Ishikawa (cell line): Measurements from ENCODE around the gene ANO6.

Experiments used
- CEBPB ChIP-seq: IDR thresholded peaks from 2 replicates; pipeline ENCODE4 v1.6.1; 2012
- CREB1 ChIP-seq: IDR thresholded peaks from 2 replicates; pipeline ENCODE4 v1.6.1; 2012; ENCODE audit warnings: low read depth
- EGR1 ChIP-seq: IDR thresholded peaks from 2 replicates; pipeline ENCODE4 v1.6.1; 2012
- EP300 ChIP-seq: IDR thresholded peaks from 2 replicates; pipeline ENCODE4 v1.6.1; 2012; ENCODE audit warnings: borderline replicate concordance
- FOXM1 ChIP-seq: IDR thresholded peaks from 2 replicates; pipeline ENCODE4 v1.6.1; 2012; ENCODE audit warnings: low read depth, borderline replicate concordance
- MAX ChIP-seq: IDR thresholded peaks from 2 replicates; pipeline ENCODE4 v1.6.1; 2012
- NFIC ChIP-seq: IDR thresholded peaks from 2 replicates; pipeline ENCODE4 v1.6.1; 2012
- RAD21 ChIP-seq: IDR thresholded peaks from 2 replicates; pipeline ENCODE4 v1.6.1; 2012; ENCODE audit warnings: low read depth
- TAF1 ChIP-seq: IDR thresholded peaks from 2 replicates; pipeline ENCODE4 v1.6.1; 2012; ENCODE audit warnings: low read depth, mild to moderate bottlenecking
- TCF12 ChIP-seq: IDR thresholded peaks from 2 replicates; pipeline ENCODE4 v1.6.1; 2012; ENCODE audit warnings: low read depth
- TEAD4 ChIP-seq: IDR thresholded peaks from 2 replicates; pipeline ENCODE4 v1.6.1; 2012
- USF1 ChIP-seq: IDR thresholded peaks from 2 replicates; pipeline ENCODE4 v1.6.1; 2012
- YY1 ChIP-seq: IDR thresholded peaks from 2 replicates; pipeline ENCODE4 v1.6.1; 2012; ENCODE audit warnings: low read depth
- ZBTB7A ChIP-seq: IDR thresholded peaks from 2 replicates; pipeline ENCODE4 v1.6.1; 2012; ENCODE audit warnings: low read depth
- TF ChIP-seq, protein P1 (sequence below): IDR thresholded peaks from 2 replicates; pipeline ENCODE4 v1.6.1; 2012; ENCODE audit warnings: low read depth, mild to moderate bottlenecking

ANO6 gene

GRCh38 chr12:45354399-45354798 is 138.5 kb downstream of the ANO6 start:
- TF ChIP-seq EGR1 = no peak
- no peak for TF ChIP-seq TEAD4
- no peak for TF ChIP-seq MAX
- TF ChIP-seq USF1 = no peak
- no peak for TF ChIP-seq RAD21
- no peak for TF ChIP-seq ZBTB7A
- TF ChIP-seq EP300 = no peak
- TF ChIP-seq CREB1 = no peak
- TF ChIP-seq FOXM1 = no peak
- no peak for TF ChIP-seq CEBPB
- no peak for TF ChIP-seq TCF12
- no peak for TF ChIP-seq NFIC
- TF ChIP-seq TAF1 = no peak
- TF ChIP-seq, protein P1, sequence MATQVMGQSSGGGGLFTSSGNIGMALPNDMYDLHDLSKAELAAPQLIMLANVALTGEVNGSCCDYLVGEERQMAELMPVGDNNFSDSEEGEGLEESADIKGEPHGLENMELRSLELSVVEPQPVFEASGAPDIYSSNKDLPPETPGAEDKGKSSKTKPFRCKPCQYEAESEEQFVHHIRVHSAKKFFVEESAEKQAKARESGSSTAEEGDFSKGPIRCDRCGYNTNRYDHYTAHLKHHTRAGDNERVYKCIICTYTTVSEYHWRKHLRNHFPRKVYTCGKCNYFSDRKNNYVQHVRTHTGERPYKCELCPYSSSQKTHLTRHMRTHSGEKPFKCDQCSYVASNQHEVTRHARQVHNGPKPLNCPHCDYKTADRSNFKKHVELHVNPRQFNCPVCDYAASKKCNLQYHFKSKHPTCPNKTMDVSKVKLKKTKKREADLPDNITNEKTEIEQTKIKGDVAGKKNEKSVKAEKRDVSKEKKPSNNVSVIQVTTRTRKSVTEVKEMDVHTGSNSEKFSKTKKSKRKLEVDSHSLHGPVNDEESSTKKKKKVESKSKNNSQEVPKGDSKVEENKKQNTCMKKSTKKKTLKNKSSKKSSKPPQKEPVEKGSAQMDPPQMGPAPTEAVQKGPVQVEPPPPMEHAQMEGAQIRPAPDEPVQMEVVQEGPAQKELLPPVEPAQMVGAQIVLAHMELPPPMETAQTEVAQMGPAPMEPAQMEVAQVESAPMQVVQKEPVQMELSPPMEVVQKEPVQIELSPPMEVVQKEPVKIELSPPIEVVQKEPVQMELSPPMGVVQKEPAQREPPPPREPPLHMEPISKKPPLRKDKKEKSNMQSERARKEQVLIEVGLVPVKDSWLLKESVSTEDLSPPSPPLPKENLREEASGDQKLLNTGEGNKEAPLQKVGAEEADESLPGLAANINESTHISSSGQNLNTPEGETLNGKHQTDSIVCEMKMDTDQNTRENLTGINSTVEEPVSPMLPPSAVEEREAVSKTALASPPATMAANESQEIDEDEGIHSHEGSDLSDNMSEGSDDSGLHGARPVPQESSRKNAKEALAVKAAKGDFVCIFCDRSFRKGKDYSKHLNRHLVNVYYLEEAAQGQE = no peak
- no peak for TF ChIP-seq YY1

GRCh38 chr12:45355730-45356129 is 139.8 kb downstream of the ANO6 start:
- TF ChIP-seq USF1 (no peak), TCF12 (no peak), FOXM1 (no peak), EP300 (no peak), CREB1 (no peak), YY1 (no peak), TEAD4 (no peak), EGR1 (no peak), NFIC (no peak), CEBPB (no peak)

DNA sequence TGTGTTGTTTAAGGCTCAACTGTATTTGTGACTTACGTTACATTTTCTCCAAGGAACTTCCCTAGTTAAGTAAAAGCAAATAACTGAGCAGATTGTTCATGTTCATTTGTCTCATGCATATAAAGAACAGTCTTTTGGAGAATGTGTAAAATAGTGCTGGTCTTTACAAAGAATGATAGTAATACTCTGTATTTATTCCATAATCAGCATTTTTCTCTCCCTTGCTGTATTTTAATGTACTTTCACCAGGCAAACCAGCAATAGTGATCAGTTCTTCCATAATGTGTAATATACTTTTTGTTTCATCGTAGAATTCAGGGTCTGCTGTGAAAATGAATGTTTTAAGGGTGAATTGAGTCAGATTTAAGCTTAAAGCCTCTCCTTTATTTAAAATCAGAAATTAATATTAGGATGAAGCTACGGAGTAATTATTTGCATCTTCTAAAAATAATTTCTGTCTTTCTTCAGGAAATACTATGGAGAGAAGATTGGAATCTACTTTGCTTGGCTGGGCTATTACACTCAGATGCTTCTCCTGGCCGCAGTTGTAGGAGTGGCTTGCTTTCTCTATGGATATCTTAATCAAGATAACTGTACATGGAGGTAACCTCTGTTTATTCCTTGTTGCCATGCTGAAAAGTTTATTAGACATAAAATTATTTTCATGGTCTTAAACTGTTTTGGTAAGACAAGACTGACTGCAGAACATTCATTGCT is 141.1 kb downstream of the ANO6 start:
- no peak for TF ChIP-seq ZBTB7A
- TF ChIP-seq USF1 = no peak
- TF ChIP-seq RAD21 = no peak

DNA sequence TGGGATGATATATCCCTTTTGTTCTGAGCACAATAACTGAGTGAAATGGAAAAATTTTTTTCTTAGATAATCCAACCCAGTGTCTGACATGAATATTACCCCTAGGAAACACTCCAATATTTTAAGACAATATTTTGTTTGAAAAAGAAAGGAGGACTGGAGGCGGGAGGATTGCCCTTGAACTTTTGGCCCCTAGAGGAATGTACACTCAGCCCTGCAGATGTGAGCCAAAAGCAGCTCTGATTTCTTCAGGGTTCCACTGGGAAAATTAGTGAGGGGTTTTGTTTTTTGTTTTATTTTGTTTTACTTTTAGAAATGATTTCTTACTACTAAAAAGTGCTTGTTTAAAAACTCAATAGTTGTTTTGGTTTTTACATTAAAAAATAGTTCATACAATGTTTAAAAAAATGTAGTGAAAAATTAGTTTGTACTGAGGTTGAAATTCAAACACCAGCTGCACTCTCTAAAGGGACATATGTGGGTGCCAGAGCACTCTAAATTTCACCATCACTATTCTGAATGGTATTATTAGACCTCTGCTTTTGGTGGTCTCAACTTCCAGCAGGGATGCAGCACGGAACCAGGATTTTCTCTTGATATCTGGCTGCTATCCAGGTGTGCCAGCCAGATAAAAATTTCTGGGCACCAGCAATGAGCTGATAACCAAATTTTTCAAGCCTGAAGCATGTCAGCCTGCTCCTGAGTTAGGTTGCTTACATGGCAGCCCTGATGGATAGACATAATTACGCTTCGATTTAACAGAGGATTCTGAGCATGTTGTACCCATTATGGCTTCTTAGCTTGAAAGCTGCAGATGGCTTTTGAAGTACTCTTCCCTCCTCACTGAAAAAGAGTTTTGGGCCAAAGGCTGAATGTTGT is 141.9 kb downstream of the ANO6 start:
- TF ChIP-seq, protein P1 = no peak
- TF ChIP-seq EP300 = no peak
- TF ChIP-seq RAD21 = no peak

- TF ChIP-seq EGR1 (no peak), FOXM1 (no peak), CREB1 (no peak), TAF1 (no peak), EP300 (no peak), MAX (no peak), YY1 (no peak), USF1 (no peak), NFIC (no peak), RAD21 (no peak), TCF12 (no peak), ZBTB7A (no peak), CEBPB (no peak), TEAD4 (no peak)
- TF ChIP-seq, protein P1 = no peak
Observed at GRCh38 chr12:45362291-45362690, 146.4 kb downstream of the ANO6 start.
